ENCODE measurements around the gene PRR15L. TPM values are rescaled to one million over a fixed set of nuclear protein-coding genes. Genes with fewer than 3 reads are reported as not detected.
A peak's percentile ranks its signal among the peaks of the same experiment; 100 is the strongest.
"Not testable (repeated sequence)": the region's sequence is repeated elsewhere in the genome, so short reads cannot be mapped to it uniquely, and the experiment has no call there.

Gene PRR15L
- total RNA-seq, 1 donor from 2014 or later, result not detected

DNA sequence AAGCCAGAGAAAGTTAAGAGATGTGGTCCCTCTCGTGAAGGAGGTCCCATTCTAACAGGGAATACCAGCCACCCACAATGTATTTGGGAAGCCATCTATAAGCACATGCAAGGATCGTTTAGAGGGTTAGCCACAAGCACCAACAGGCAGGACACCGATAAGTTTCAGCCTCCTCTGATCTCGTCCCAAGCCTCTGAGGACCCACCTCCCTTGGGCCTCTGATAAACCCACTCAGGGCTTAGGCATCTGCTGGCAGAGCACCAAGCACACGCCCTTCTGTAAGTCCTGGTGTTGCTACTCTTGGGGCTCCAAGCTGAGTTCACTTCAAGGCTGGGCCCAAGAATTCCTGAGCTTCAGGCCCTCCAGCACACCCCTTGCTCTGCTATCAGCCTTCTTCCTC lies 21.7 kb downstream of the PRR15L start:
- DNase-seq (ENCODE audit: low spot score), result peak; percentile 86

DNA sequence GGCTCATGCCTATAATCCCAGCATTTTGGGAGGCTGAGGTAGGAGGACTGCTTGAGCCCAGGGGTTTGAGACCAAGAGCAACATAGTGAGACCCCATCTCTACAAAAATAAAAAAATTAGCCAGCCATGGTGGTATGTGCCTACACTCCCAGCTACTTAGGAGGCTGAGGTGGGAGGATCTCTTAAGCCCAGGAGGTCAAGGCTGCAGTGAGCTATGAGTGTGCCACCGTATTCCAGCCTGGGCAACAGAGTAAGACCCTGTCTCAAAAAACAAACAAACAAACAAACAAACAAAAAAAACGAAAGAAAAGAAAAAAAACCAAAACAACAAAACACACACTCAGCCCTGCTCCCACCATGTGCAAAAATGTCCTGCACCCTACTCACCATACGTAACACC lies 22.2 kb downstream of the PRR15L start:
- not testable (repeated sequence) for DNase-seq (ENCODE audit: low spot score)

DNA sequence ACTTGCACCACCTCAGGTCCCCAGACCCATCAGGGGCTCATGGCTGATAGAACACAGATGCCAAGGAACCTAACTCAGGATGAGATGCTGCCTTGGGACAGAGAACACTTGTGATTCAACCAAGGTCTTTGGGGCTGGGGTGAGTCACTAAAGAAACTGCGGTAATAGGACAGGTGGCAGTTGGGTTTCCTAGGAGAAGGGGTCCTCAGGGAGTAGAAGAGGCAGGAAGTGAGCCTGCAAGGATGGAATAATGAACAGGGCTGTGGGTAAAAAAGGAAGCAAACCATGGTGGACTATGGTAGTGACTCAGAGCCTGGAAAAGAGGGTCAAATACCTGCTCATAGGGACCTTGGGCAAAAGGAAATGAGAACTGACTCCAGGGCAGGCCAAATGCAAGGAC lies 22.8 kb downstream of the PRR15L start:
- DNase-seq (ENCODE audit: low spot score), result no peak

DNA sequence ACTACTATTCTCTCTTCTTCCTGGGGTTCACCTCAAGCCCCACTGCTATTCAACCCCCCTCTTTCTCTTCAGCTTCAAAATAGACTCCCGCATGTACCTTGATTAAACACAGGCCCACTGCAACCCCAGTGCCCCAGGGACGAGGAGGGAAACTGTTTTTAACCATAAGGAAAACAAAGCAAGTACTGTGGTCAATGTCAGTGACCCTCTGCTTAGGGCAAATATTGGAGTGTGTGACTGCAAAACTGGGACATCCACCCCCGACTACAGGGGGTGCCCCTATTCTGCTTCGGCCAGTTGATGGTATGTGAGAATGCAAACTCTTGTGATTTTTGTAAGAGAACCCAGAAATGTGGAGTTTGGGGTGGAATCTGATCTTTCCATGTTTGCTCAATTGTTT lies 25.8 kb downstream of the PRR15L start:
- no peak for DNase-seq (ENCODE audit: low spot score)

DNA sequence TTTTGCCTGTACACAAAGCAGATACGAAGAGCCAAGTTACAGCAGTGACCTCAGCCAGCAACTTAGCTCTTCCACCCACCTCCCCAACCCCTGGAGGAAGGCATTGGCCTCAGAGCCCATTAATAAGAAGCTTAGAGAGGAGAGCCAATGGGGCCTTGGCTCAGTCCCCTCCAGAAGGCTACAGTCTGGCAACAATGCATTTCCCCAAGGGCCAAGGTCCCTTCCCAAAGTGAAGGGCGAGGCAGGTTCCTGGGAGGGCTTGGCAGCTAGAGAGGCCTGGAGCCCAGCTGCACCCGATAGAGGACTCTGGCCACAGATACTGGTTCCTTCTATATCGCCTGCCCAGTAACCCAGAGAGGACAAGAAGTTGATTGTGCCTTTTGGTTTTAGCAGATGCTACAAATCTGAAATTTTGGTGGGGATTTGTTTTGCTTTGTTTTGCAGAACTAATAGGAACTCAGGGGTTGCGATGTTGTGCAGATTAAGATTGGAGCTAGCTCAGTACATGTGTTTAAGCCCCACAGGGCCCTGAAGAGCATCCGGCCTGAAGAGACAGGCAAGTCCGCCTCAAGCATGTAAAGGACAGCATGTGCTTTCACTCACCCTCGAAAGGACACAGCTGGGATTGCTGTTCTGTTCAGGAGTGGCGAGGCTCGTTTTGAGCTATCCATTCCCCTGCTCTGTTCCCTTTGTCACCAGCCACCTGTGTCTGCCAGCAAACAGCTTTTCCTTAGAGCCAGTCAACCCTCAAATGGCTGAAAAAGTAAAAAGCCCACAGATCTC lies 28.3 kb downstream of the PRR15L start:
- DNase-seq (ENCODE audit: low spot score), result no peak

DNA sequence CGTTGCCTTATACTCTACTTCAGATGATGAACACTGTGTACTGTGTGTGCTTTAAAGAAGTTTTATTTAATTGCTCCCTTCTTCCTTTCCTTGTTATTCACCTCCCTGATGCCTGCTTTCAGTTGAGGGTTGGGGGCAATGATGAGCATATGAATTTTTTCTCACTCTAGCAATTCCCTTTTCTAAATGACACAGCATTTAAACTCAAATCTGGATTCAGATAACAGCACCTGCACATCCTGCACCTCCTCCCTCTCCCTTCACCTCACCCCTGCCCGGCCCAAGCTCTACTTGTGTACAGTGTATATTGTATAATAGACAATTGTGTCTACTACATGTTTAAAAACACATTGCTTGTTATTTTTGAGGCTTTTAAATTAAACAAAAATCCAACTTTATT lies 29.3 kb downstream of the PRR15L start:
- no peak for DNase-seq (ENCODE audit: low spot score)

DNA sequence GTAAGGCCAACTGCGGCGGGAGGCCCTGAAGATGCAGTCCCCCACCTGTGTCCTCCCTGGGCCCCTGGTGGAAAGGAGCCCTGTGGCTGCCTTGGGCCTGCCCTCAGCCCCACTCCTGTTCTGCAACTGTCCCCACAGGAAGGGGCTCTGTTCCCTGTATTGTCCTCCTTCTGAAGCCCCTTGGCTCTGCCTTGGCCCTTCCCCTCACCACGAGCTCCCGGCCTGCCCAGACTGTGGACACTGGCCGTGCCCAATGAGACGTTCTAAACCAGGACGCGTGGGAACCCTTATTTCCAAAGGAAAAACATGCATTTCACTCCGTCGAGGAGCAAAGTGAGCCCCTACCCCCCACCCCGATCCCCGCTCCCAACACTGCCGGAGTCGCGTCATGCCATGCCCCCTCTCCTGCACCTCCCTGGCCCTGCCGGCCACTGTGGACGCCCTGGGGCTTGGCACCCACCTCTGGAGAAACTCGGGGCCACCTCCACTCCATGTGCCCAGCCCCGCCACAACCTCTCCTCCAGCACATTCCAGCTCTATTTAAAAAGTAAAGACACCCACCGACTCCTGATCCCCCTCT lies 29.8 kb downstream of the PRR15L start:
- DNase-seq (ENCODE audit: low spot score), result no peak

DNA sequence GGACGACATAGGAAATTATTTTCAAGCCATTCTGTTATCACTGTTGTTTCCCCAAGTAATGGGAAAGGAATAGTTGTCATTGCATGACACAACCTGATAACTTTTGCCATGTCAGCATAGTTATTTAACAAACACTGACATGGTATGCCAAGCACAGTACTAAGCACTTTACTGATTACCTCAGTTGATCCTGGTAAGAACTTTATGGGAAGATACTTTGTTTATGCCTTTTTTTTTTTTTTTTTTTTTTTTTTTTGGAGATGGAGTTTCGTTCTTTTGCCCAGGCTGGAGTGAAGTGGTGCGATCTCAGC lies 32.0 kb downstream of the PRR15L start:
- no peak for DNase-seq (ENCODE audit: low spot score)

DNA sequence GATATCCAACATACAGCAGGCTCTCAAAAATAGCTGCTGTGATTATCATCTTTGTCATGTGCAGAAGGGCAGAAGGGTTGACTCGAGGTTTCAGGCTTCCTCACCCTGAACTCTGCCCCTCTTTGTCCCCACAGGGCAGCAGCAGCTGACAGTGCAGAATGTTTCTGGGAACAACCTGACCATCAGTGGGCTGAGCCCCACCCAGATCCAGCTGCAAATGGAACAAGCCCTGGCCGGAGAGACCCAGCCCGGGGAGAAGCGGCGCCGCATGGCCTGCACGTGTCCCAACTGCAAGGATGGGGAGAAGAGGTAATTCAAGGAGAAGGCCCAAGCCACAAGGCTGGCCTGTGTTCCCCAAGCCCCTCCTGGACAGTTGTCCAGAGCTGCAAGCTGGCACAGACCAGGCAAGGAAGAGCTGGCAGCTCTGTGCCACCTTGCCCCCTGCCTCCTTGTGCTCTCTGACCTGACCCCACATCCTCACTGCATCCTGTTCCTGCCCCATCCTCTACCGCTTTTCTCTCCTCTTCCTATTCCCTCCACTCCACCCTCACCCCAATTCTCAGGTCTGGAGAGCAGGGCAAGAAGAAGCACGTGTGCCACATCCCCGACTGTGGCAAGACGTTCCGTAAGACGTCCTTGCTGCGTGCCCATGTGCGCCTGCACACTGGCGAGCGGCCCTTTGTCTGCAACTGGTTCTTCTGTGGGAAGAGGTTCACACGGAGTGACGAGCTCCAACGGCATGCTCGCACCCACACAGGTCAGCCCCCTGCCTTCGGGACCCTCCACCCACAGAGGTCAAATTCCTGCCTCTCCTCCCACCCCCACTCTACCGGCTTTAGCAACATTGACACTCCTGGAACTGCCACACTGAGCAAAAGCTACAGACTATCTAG lies 32.7 kb downstream of the PRR15L start:
- DNase-seq (ENCODE audit: low spot score), result no peak

DNA sequence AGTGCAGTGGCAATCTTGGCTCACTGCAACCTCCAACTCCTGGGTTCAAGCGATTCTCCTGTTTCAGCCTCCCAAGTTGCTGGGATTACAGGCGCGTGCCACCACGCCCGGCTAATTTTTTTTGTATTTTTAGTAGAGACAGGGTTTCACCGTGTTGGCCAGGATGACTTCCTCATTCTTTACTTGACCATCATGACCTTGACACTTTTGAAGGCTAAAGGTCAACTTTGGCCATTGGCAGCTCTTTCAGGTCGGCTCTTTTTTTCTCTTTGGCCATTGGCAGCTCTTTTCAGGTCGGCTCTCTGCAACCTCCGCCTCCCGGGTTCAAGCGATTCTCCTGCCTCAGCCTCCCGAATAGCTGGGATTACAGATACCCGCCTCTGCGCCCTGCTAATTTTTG lies 37.8 kb downstream of the PRR15L start:
- not testable (repeated sequence) for DNase-seq (ENCODE audit: low spot score)

DNA sequence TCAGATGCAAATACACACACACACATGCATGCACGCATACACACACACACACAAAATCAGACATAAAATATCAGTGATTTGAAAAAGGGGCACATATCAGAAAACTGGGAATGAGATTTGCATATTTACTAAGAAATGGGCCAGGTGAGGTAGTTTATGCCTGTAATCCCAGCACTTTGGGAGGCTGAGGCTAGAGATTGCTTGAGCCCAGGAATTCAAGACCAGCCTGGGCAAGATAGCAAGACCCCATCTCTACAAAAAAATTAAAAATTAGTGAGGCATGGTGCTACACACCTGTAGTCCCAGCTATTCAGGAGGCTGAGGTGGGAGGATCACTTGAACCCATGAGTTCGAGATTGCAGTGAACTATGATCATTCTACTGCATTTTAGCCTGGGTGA lies 38.7 kb downstream of the PRR15L start:
- DNase-seq (ENCODE audit: low spot score), result no peak

DNA sequence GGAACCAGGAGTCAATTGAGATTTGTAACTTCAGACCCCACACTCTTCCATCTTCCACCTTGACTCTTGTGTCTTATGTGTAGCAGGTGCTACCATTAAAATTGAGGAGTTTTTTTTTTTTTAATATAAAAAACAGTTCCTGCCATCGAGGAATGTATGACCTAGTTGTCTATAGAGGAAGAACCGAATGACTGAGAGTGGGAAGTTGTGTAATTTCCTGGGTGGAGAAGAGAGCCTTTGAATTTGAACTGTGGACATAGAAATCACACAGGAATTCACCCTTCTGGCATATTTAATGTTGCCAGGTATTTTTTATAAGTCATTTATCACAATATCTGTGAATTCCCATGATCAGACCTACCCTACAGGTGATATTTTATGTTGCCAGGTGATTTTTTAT lies 39.7 kb downstream of the PRR15L start:
- DNase-seq (ENCODE audit: low spot score), result no peak

DNA sequence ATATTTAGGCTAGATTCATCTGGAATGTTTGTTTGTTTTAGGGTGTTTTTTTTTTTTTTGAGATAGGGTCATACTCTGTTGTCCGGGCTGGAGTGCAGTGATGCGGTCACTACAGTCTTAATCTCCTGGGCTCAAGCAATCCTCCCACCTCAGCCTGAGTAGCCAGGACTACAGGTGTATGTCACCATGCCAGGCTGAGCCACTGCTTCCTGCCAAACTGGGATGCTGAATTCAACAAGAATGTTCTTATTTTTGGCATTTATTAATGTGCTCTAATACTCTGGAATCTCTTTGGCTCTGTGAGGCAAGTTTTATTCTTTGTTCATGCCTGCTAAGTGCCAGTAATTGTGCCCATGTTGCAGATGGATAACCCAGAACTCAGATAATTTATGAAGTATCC lies 40.1 kb downstream of the PRR15L start:
- no peak for DNase-seq (ENCODE audit: low spot score)

DNA sequence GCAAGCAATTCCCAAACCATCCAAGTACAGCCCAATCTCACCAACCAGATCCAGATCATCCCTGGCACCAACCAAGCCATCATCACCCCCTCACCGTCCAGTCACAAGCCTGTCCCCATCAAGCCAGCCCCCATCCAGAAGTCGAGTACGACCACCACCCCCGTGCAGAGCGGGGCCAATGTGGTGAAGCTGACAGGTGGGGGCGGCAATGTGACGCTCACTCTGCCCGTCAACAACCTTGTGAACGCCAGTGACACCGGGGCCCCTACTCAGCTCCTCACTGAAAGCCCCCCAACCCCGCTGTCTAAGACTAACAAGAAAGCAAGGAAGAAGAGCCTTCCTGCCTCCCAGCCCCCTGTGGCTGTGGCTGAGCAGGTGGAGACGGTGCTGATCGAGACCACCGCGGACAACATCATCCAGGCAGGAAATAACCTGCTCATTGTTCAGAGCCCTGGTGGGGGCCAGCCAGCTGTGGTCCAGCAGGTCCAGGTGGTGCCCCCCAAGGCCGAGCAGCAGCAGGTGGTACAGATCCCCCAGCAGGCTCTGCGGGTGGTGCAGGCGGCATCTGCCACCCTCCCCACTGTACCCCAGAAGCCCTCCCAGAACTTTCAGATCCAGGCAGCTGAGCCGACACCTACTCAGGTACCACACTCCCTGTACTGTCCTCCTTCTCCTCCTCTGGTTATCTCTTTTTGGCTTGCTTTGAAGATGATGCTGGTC lies 41.0 kb downstream of the PRR15L start:
- DNase-seq (ENCODE audit: low spot score), result no peak

DNA sequence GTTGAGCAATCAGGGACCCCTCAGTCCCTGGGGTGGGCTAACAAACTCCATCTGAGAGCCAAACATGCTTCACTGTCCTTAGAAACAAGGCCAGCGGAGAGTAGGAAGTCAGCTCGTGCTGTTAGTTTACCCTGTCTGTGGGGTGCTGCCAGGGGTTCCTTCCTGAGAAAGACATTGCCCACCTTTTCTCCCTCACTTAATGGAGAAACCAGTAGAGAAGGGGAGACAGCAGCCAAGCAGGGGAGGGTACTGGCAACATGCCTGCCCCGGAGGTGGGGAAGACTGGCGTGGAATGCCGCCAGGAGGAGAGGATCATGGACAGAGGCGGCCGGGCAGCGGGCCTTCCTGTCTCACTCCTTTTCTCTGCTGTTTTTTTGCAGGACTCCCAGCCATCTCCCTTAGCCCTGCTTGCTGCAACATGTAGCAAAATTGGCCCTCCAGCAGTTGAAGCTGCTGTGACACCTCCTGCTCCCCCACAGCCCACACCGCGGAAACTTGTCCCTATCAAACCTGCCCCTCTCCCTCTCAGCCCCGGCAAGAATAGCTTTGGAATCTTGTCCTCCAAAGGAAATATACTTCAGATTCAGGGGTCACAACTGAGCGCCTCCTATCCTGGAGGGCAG lies 41.8 kb downstream of the PRR15L start:
- peak; percentile 51 for DNase-seq (ENCODE audit: low spot score)

DNA sequence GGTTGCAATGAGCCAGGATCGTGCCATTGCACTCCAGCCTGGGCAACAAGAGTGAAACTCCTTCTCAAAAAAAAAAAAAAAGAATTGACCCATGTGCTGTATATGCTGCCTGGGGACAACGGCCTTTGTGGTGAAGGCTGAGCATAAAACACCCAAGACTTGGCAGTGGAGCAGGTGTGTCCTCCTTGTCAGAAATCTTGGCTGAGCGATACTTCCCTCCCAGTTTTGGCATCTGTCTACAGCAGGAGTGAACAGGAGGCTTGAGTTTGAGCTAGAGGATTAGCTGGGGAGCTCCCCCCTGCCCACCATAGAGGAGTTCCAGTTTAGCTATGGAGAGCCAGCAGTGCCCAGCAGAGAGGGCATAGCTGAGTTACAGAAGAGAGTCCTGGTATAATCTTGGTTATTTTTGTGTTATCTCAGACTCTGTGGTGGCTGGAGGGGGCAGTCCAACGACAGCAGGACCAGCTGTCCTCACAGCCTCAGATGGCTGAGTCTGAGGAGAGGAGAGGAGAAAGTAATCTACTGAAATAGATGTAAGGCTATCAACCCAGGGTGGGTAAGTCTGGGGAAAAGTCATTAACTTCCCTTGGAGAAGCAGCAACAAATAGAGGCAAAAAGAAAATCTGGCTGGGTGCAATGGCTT lies 43.3 kb downstream of the PRR15L start:
- no peak for DNase-seq (ENCODE audit: low spot score)

DNA sequence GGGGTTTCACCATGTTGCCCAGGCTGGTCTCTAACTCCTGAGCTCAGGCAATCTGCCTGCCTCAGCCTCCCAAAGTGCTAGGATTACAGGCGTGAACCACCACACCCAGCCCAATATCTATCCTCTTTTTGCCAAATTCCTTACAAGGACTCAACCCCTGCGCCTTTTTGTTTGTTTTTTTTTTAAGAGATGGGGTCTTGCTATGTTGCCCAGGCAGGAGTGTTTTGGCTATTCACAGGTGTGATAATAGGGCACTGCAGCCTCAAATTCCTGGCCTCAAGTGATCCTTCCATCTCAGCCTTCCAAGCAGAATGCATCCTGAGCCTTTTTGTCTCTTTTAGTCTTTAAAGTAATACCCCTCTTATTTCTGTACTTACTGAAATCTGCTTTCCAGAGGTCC lies 44.6 kb downstream of the PRR15L start:
- DNase-seq (ENCODE audit: low spot score), result no peak

DNA sequence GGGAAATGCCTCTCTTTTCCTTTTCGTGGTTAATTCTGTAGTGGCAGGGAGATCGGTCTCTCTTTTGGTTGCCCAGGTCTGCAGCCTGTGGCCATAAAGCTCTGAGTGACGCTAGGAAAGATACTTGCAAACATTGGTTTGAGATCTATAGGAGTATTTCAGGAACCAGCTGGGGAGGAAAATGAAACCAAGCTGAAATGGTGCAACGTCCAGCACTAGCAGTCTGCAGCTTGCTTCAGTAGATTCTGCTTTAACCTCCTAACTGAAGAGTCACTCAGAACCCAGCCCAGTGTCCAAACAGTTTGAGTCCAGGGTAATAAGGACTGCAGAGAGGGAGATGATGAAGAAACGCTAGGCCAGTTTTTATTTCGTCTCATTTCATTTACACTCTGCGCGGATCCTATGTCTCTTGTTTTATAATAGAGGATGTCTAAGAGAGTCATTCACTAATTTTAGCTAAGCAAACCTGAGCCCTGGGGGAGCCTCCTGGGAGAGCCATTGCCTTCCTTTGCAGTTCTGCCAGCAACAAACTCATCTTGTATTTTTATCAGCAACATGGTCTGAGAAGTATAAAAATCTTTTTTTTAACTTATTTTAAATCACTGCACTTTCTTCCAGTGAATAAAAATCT lies 49.6 kb downstream of the PRR15L start:
- DNase-seq (ENCODE audit: low spot score), result no peak

DNA sequence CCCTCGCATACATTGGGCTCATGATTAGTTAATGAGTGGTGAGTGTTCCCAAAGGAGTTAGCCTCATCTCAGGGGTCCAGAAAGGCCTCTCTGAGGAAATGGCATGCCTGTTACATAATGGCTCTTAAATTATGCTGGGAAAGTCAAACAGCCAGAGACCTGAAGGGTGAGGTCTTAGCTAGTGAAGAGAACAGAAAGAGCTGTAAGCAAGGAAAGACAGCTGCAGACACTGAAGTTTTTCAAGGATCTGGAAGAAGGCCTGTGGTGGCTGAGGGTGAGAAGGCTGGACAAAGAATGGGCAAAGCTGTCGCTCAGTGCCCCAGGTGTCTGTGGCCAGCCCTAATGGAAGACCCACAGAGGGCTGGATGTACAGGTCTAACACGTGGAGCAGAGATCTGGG lies 51.2 kb downstream of the PRR15L start:
- DNase-seq (ENCODE audit: low spot score), result no peak

DNA sequence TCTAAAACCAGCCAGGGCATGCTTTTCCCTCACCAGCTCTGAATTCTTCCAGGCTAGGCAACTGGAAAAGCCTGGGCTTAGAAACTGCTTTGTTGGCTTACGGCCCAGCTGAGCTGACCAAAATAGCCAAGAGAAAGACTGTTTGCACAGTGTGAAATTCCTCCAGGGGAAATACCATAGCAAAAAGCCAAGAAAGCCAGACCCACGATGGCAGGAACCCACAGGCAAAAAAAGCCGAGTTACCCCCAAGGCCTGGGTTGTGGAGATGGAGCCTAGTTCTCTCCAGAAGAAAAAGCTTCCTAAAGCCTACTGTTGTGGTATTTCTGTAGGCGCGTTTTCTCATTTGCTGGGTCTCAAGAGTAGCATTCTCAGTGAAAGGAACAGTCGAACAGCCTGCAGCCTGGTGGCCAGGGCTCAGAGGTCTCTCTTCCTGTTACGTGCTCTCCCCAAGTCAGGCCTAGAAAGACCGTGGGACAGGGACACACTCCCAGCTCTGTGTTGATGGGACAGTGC lies 52.4 kb downstream of the PRR15L start:
- DNase-seq (ENCODE audit: low spot score), result peak; percentile 94

All from umbilical cord (tissue), 2 donors.